Erythroblast (primary cell): ENCODE results near the gene RAD18.

ENCODE experiments used
- GATA1 ChIP-seq: IDR thresholded peaks from 2 replicates; pipeline ENCODE4 v1.6.1; 2011; ENCODE audit warnings: low read depth, mild to moderate bottlenecking, control low read depth, low read length, moderate library complexity
- POLR2A ChIP-seq: IDR thresholded peaks from 2 replicates; pipeline ENCODE4 v1.6.1; 2011; ENCODE audit warnings: mild to moderate bottlenecking, low read length

DNA sequence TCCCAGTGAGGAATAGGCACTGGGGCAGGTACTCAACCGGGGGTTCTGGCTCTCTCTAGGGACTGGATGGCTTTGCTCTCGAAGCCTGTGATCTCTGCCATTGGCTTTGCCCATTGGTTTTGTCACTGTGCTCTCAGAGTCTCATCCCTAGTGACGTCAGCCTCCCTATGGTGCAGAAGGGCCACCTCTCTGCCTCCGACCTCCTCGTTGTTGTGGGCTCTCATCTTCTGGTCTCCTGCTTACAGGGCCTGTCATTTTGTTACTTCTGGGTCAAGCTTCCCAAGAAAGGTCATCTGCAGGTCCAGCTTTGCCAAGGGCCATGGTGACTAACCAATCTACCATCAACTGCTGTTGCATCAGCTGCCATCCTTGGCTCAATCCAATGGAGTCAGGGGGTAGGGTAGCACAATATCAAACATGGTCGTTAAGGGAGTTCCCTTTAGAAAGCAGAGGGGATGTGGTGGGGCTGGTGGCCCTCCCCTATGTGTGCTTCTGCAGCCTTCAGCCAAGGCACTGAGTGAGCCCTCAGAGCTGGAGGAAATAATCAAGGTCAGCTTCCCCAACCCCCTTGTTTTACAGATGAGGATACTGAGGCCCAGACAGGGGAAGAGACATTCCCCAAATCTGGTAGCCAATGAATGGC, 13.4 kb upstream of the RAD18 start:
- no peak for TF ChIP-seq POLR2A
- no peak for TF ChIP-seq GATA1
